Kidney epithelial cell (primary cell): ENCODE results near the gene PTPN14. TPM values are rescaled to one million over a fixed set of nuclear protein-coding genes. Genes with fewer than 3 reads are reported as not detected.

ENCODE experiments used
- DNase-seq: peaks from one replicate; pipeline ENCODE4 v3.0.0-alpha.2; 2010; ENCODE audit warnings: low read depth
- H3K27me3 ChIP-seq: 2 replicates; pipeline ENCODE4 v1.6.0; 2011; ENCODE audit warnings: low read length; ENCODE audit not compliant: control insufficient read depth, insufficient read depth
- H3K36me3 ChIP-seq: 2 replicates; pipeline ENCODE4 v1.5.1; 2011; ENCODE audit warnings: low read length; ENCODE audit not compliant: control insufficient read depth, insufficient read depth
- H3K4me3 ChIP-seq: 2 replicates; pipeline ENCODE4 v1.5.1; 2011; ENCODE audit warnings: low read depth, mild to moderate bottlenecking, control low read depth, low read length
- total RNA-seq: library from RNA; depleted of rRNA; stranded (reverse); fragments of >200 nt; gene quantifications from 2 replicates; pipeline ENCODE4 v1.2.3, GENCODE V29; 2015
- TF ChIP-seq, protein P1 (sequence below): IDR thresholded peaks from 2 replicates; pipeline ENCODE4 v1.5.1; 2011; ENCODE audit warnings: mild to moderate bottlenecking, moderate library complexity, low read length, control low read depth, inconsistent platforms; ENCODE audit not compliant: insufficient read depth, poor library complexity, severe bottlenecking

Gene PTPN14
- total RNA-seq, 1 donor from 2014 or later, result 30.7 TPM

GRCh38 chr1:214475331-214475730 is 76.1 kb downstream of the PTPN14 start:
- DNase-seq, result no peak
- TF ChIP-seq, protein P1, sequence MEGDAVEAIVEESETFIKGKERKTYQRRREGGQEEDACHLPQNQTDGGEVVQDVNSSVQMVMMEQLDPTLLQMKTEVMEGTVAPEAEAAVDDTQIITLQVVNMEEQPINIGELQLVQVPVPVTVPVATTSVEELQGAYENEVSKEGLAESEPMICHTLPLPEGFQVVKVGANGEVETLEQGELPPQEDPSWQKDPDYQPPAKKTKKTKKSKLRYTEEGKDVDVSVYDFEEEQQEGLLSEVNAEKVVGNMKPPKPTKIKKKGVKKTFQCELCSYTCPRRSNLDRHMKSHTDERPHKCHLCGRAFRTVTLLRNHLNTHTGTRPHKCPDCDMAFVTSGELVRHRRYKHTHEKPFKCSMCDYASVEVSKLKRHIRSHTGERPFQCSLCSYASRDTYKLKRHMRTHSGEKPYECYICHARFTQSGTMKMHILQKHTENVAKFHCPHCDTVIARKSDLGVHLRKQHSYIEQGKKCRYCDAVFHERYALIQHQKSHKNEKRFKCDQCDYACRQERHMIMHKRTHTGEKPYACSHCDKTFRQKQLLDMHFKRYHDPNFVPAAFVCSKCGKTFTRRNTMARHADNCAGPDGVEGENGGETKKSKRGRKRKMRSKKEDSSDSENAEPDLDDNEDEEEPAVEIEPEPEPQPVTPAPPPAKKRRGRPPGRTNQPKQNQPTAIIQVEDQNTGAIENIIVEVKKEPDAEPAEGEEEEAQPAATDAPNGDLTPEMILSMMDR, result no peak
- Histone ChIP-seq H3K4me3 (no peak overlapping the region), H3K27me3 (no peaks in the 10 kb centered on the region), H3K36me3 (no peaks in the 10 kb centered on the region)

DNA sequence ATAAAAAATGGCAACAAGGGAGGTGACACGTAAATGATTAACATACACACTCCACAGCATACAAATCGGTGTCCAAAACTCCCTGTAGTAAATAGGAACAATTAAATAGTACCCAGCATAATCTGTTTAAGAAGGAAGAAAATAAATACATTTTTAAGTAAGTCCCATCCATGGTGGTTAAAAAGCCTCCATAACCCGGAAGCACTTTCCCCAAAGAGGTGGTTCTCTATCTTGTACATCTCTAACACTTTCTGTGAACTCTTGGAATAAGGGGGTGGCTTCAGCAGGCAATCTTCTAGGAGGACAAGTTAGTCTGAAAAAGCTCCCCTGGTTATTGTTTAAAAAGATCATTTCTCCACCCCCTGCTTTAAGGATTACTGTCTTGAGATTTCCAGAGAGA is 76.9 kb downstream of the PTPN14 start:
- DNase-seq, result no peak
- H3K4me3 ChIP-seq, result no peak overlapping the region
- H3K27me3 ChIP-seq, result no peaks in the 10 kb centered on the region
- TF ChIP-seq, protein P1, result no peak
- no peaks in the 10 kb centered on the region for H3K36me3 ChIP-seq

- H3K27me3 ChIP-seq, result no peaks in the 10 kb centered on the region
- DNase-seq, result no peak
- no peak overlapping the region for H3K4me3 ChIP-seq
- no peaks in the 10 kb centered on the region for H3K36me3 ChIP-seq
- TF ChIP-seq, protein P1, result no peak
Measured at GRCh38 chr1:214473862-214474261, 77.5 kb downstream of the PTPN14 start.

DNA sequence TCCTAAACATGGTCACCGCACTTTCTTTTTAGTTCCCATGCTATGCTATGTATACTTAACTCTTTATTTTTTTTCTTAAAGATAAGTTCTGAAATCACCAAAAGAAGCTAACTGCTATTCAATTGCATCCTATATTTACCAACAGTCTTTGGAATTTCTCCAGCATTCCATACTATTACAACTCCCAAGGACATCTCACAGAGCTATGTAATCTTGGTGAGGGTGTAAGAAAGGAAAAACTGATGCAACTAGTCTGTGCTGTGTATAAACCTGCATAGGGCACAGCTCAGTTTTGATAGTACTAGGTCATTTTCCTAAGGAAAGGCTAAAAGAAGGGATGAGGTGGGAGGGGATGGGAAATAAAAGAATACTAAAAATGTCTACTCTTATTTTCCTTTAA is 78.0 kb downstream of the PTPN14 start:
- TF ChIP-seq, protein P1, result no peak
- Histone ChIP-seq H3K4me3 (no peak overlapping the region), H3K27me3 (no peaks in the 10 kb centered on the region), H3K36me3 (no peaks in the 10 kb centered on the region)
- no peak for DNase-seq

DNA sequence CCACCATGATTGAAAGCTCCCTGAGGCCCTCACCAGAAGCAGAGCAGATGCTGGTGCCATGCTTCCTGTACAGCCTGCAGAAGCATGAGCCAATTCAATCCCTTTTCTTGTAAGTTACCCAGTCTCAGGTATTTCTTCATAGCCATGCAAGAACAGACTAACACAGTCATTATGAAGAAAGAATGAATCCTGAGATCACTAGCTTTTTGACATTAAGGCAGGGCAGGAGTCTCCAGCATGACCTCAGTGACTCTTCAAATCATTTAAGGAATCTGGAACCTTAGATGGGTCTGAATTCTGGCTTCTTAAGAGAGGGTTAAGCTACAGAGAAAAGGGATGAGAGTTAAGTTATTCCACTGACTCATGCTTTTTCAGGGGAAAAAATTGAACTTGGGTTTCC is 79.0 kb downstream of the PTPN14 start:
- TF ChIP-seq, protein P1, result no peak
- Histone ChIP-seq H3K4me3 (no peak overlapping the region), H3K36me3 (no peaks in the 10 kb centered on the region), H3K27me3 (no peaks in the 10 kb centered on the region)
- no peak for DNase-seq

GRCh38 chr1:214471458-214471857 is 79.9 kb downstream of the PTPN14 start:
- Histone ChIP-seq H3K36me3 (no peaks in the 10 kb centered on the region), H3K4me3 (no peak overlapping the region), H3K27me3 (no peaks in the 10 kb centered on the region)
- TF ChIP-seq, protein P1, result no peak
- no peak for DNase-seq
